ENCODE data around the gene RABGEF1. TPM values are rescaled to one million over a fixed set of nuclear protein-coding genes. Genes with fewer than 3 reads are reported as not detected.

RABGEF1 gene
- total and polyA plus RNA-seq, 2 donors (not counting 3 experiments of a cell fraction or from before 2014, with no cell fraction given) = 11.6 to 15.5 TPM

DNA sequence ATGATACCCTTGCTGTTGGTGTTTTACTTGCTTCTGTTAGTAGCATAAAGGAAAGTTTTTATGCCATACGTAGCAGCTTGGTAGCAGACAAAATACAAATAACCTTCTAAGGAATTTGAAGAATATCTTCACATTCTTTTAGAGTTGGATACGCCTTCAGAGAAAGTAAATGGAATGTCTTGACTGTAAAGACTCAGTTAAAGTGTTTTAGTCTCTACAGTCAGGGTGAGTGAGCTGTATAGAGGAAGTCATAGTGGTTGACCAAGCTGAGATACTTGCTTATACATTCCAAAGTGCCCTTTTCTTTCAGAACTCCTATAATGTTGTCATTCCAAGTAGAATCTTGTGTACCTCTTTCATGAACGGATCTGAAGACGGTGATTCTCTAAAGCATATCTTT, 37.7 kb downstream of the RABGEF1 start:
- DNase-seq (ENCODE audit: low read depth, low spot score) = no peak
- no peaks in the 10 kb centered on the region for H4K20me1 ChIP-seq (replicated peaks; ENCODE audit: control insufficient read depth, extremely low read depth, insufficient read depth, low read length)
- dilution Hi-C loops (cut with MboI; ENCODE audit: extremely low pct_ligation_motif_present, low sequenced_read_pairs) (no loop called here), intact Hi-C loops (cut with micrococcal nuclease) (no loop called here)
- H3K9ac ChIP-seq (replicated peaks; ENCODE audit: extremely low read depth, insufficient read depth, low read length) = no peak overlapping the region
- no peak overlapping the region for H3K27ac ChIP-seq (ENCODE audit: insufficient read depth, low read depth, low read length)
- H3K9me1 ChIP-seq (replicated peaks; ENCODE audit: control insufficient read depth, extremely low read depth, insufficient read depth, low read length) = no peaks in the 10 kb centered on the region
- TF ChIP-seq GATA2 (IDR thresholded peaks at IDR 0.05; ENCODE audit: insufficient read depth, insufficient read length, low read depth, low read length) = no peak
- TF ChIP-seq POLR2AphosphoS5 (IDR thresholded peaks at IDR 0.05; ENCODE audit: insufficient read depth, low read depth, low read length) = no peak
- TF ChIP-seq MYC (IDR thresholded peaks at IDR 0.05; ENCODE audit: low read depth, low read length) = no peak
- TF ChIP-seq, protein P1, sequence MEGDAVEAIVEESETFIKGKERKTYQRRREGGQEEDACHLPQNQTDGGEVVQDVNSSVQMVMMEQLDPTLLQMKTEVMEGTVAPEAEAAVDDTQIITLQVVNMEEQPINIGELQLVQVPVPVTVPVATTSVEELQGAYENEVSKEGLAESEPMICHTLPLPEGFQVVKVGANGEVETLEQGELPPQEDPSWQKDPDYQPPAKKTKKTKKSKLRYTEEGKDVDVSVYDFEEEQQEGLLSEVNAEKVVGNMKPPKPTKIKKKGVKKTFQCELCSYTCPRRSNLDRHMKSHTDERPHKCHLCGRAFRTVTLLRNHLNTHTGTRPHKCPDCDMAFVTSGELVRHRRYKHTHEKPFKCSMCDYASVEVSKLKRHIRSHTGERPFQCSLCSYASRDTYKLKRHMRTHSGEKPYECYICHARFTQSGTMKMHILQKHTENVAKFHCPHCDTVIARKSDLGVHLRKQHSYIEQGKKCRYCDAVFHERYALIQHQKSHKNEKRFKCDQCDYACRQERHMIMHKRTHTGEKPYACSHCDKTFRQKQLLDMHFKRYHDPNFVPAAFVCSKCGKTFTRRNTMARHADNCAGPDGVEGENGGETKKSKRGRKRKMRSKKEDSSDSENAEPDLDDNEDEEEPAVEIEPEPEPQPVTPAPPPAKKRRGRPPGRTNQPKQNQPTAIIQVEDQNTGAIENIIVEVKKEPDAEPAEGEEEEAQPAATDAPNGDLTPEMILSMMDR (IDR thresholded peaks at IDR 0.05; ENCODE audit: extremely low read depth in 1 of 2, insufficient read depth in 1 of 2, low read depth in 1 of 2, low read length in 2 of 2) = no peak
- TF ChIP-seq, protein P2, sequence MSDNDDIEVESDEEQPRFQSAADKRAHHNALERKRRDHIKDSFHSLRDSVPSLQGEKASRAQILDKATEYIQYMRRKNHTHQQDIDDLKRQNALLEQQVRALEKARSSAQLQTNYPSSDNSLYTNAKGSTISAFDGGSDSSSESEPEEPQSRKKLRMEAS (IDR thresholded peaks at IDR 0.05; ENCODE audit: insufficient read depth, insufficient read length) = no peak
- no peak for TF ChIP-seq JUN (IDR thresholded peaks at IDR 0.05; ENCODE audit: borderline replicate concordance, insufficient read depth, insufficient read length, low read depth)
- no peak for TF ChIP-seq FOS (IDR thresholded peaks at IDR 0.05; ENCODE audit: borderline replicate concordance, insufficient read depth, low read length)
- TF ChIP-seq EZH2 (IDR thresholded peaks at IDR 0.05; ENCODE audit: borderline replicate concordance, low read depth, low read length, severe bottlenecking) = no peak
- no peak for TF ChIP-seq POLR2A (IDR thresholded peaks at IDR 0.05; ENCODE audit: low read depth, low read length)
- ChIA-PET CTCF (no interaction called here), POLR2A (no interaction called here)
- H3K4me3 ChIP-seq (replicated peaks in 1 of 3; ENCODE audit: insufficient read depth in 1 of 3, low read depth in 1 of 3, low read length in 3 of 3) = no peak overlapping the region
- no peaks in the 10 kb centered on the region for H3K9me3 ChIP-seq (replicated peaks; ENCODE audit: control insufficient read depth, insufficient read depth, low read length)
- peaks cover 10% of the 10 kb centered on the region for H3K79me2 ChIP-seq (ENCODE audit: control insufficient read depth, insufficient read depth, low read length)
- no peaks in the 10 kb centered on the region for H3K27me3 ChIP-seq (ENCODE audit: control insufficient read depth in 2 of 2, insufficient read depth in 2 of 2, low read length in 2 of 2)
- FAIRE-seq = peak; percentile 44
- no peak overlapping the region for H2AFZ ChIP-seq (ENCODE audit: low read depth, low read length)
- H3K4me1 ChIP-seq (ENCODE audit: control insufficient read depth, extremely low read depth, insufficient read depth, low read length) = peaks cover 14% of the 10 kb centered on the region
- no TSS peak for BruUV-seq (replicated peaks)
- H3K36me3 ChIP-seq (ENCODE audit: control insufficient read depth in 2 of 2, extremely low read depth in 1 of 2, insufficient read depth in 2 of 2, low read length in 2 of 2) = peaks cover 2 to 7% of the 10 kb centered on the region in 2 experiments
- H3K4me2 ChIP-seq (ENCODE audit: insufficient read depth, low read length) = no peak overlapping the region

Measured in endothelial cell of umbilical vein (primary cell).